K562 (cell line): Measurements from ENCODE around the gene HSPA4. TPM values are rescaled to one million over a fixed set of nuclear protein-coding genes. Genes with fewer than 3 reads are reported as not detected.

Experiments
- ATAC-seq: fragments of 200-7000 bp; cut with Tn5 transposase; 3 replicates; pipeline ENCODE4 v1.9.1; 2020; ENCODE audit warnings: moderate library complexity
- BruUV-seq: library from RNA; stranded (reverse); fragments of 400-500 nt; replicated peaks from 2 replicates; lab custom pipeline; 2021; lab: Mats Ljungman, UMichigan
- CTCF ChIA-PET: fragments of 300-600 bp; formaldehyde crosslinking; extraction: SDS; loops from one replicate; lab custom pipeline; 2021; ENCODE audit warnings: low intra/inter-chr PET ratio; lab: Yijun Ruan, JAX
- POLR2A ChIA-PET: fragments of 300-600, 350-650 bp; sonication (Branson Sonifier 250); formaldehyde crosslinking; extraction: SDS; loops from one replicate; lab custom pipeline; 2021; ENCODE audit warnings: antibody characterized with exemption, inconsistent platforms; lab: Yijun Ruan, JAX
- DNase-seq, 4 experiments: peaks; one replicate each; pipeline versions ENCODE4 v3.0.0 to v3.0.0-alpha.2; 2011 to 2018; ENCODE audit warnings: low spot score in 3 of 4, mixed read lengths in 3 of 4; ENCODE audit errors: extremely low read depth in 1 of 4
- FAIRE-seq: peaks from 2 replicates; lab custom pipeline; 2011; peaks lifted over from hg19 to GRCh38; lab: Jason Lieb, UNC
- H2AFZ ChIP-seq: 2 replicates; pipeline ENCODE4 v1.6.0; 2011; ENCODE audit warnings: low read depth, low read length, control low read depth, inconsistent platforms
- H3K27ac ChIP-seq: fragments of 200-600 bp; 3 replicates; pipeline ENCODE4 v1.8.0; 2011; ENCODE audit warnings: low read depth, mild to moderate bottlenecking, control low read depth, inconsistent platforms, low read length, moderate library complexity, mixed read lengths; ENCODE audit errors: extremely low read depth
- H3K27me3 ChIP-seq, 2 experiments: fragments of 300-600 bp in 1 of 2; 2 replicates in 1 of 2; 3 replicates in 1 of 2; pipeline versions ENCODE4 v1.6.0 to v1.8.0; 2011; ENCODE audit warnings: inconsistent platforms in 2 of 2, low read length in 2 of 2, mild to moderate bottlenecking in 1 of 2, mixed read lengths in 1 of 2, moderate library complexity in 1 of 2; ENCODE audit not compliant: control insufficient read depth in 2 of 2, insufficient read depth in 2 of 2
- H3K36me3 ChIP-seq: fragments of 300-600 bp; 3 replicates; pipeline ENCODE4 v1.8.0; 2011; ENCODE audit warnings: mild to moderate bottlenecking, low read length, inconsistent platforms; ENCODE audit not compliant: control insufficient read depth, insufficient read depth
- H3K4me1 ChIP-seq, 2 experiments: fragments of 200-600 bp in 1 of 2; replicated peaks in 1 of 2; 2 replicates in 1 of 2; 3 replicates in 1 of 2; pipeline versions ENCODE4 v1.5.1 to v1.8.0; 2011; ENCODE audit warnings: inconsistent platforms in 2 of 2, low read length in 2 of 2, mild to moderate bottlenecking in 1 of 2, mixed read lengths in 1 of 2, moderate library complexity in 1 of 2; ENCODE audit not compliant: control insufficient read depth in 2 of 2, insufficient read depth in 2 of 2
- H3K4me2 ChIP-seq: 2 replicates; pipeline ENCODE4 v1.6.1; 2011; ENCODE audit warnings: low read length, control low read depth, inconsistent platforms, mixed read lengths; ENCODE audit not compliant: insufficient read depth
- H3K4me3 ChIP-seq: fragments of 200-600 bp; sonication (generic), shearing (Covaris generic); 2 replicates; pipeline ENCODE4 v1.5.1; 2016; ENCODE audit warnings: control low read depth, inconsistent platforms
- H3K79me2 ChIP-seq: fragments of 200-600 bp; 3 replicates; pipeline ENCODE4 v1.8.0; 2011; ENCODE audit warnings: low read length, inconsistent platforms; ENCODE audit not compliant: control insufficient read depth, insufficient read depth
- H3K9ac ChIP-seq, 2 experiments: 2 replicates each; pipeline versions ENCODE4 v1.6.0 to v1.6.1; 2011; ENCODE audit warnings: low read depth in 2 of 2, low read length in 2 of 2, control low read depth in 1 of 2, inconsistent platforms in 1 of 2, mild to moderate bottlenecking in 1 of 2, mixed read lengths in 1 of 2; ENCODE audit not compliant: insufficient read depth in 1 of 2
- H3K9me1 ChIP-seq: one replicate; pipeline ENCODE4 v1.6.0; 2011; ENCODE audit warnings: inconsistent platforms, mild to moderate bottlenecking, low read length, moderate library complexity; ENCODE audit not compliant: control insufficient read depth, insufficient read depth
- H3K9me3 ChIP-seq: replicated peaks from 2 replicates; pipeline ENCODE4 v1.5.1; 2011; ENCODE audit warnings: low read depth, low read length, inconsistent platforms; ENCODE audit not compliant: control insufficient read depth, insufficient read depth
- H4K20me1 ChIP-seq: replicated peaks from 2 replicates; pipeline ENCODE4 v1.6.1; 2011; ENCODE audit warnings: low read length, inconsistent platforms, mixed read lengths; ENCODE audit not compliant: control insufficient read depth, insufficient read depth
- NFIX ChIP-seq: fragments of 250-450 bp; sonication (Bioruptor Pico); IDR thresholded peaks from 2 replicates; pipeline ENCODE4 v1.4.0; 2020; ENCODE audit warnings: low read depth, mild to moderate bottlenecking, moderate library complexity
- RBM34 ChIP-seq: fragments of 200-400 bp; formaldehyde crosslinking; IDR thresholded peaks from 2 replicates; pipeline ENCODE4 v1.6.1; 2018; ENCODE audit warnings: low read length, borderline replicate concordance; ENCODE audit not compliant: insufficient read depth
- ZNF431 ChIP-seq: sonication (generic); formaldehyde crosslinking; IDR thresholded peaks from 2 replicates; pipeline ENCODE4 v1.8.0; 2022; ENCODE audit warnings: mild to moderate bottlenecking, missing genetic modification reagents
- ZNF449 ChIP-seq: fragments of 250-450 bp; sonication (Bioruptor Pico); IDR thresholded peaks from 2 replicates; pipeline ENCODE4 v1.8.0; 2022; ENCODE audit warnings: moderate library complexity, mild to moderate bottlenecking, inconsistent platforms
- ZNF780A ChIP-seq: fragments of 250-450 bp; sonication (Bioruptor Pico); IDR thresholded peaks from 2 replicates; pipeline ENCODE4 v1.5.0; 2021; ENCODE audit warnings: mild to moderate bottlenecking
- WGBS: fragments of 100-300 bp; shearing (Covaris generic); methylation state at CpG from one replicate; pipeline ENCODE4 v1.1.6; 2016; ENCODE audit warnings: low coverage, mixed read lengths; ENCODE audit not compliant: insufficient coverage; ENCODE audit errors: missing lambda C conversion rate; 5-methylcytosine and 5-hydroxymethylcytosine counted together
- in situ Hi-C: fragments of 300-500 bp; cut with MboI; formaldehyde crosslinking; loops from 4 replicates; pipeline ENCODE4 v1.15.0; 2018; ENCODE audit warnings: inconsistent platforms, mixed read lengths
- intact Hi-C: fragments of 100-400 bp; cut with micrococcal nuclease; formaldehyde crosslinking; loops from 2 replicates; pipeline ENCODE4 v1.14.2; 2022
- polyA plus RNA-seq, 8 experiments: library from polyadenylated mRNA; depleted of rRNA in 4 of 8; stranded (reverse) in 5 of 8; unstranded in 3 of 8; fragments of >200 nt; fragmentation: Nextera tagmentation in 2 of 8; fragmentation: Illumina TruSeq in 1 of 8; extraction: Ambion mirVana in 2 of 8; extraction: Trizol in 1 of 8; gene quantifications; 2 replicates each; pipeline versions ENCODE4 v1.2.1 to v1.2.3, GENCODE V29; 2011 to 2014; ENCODE audit warnings: inconsistent platforms in 1 of 8, missing spikeins in 1 of 8
- total RNA-seq, 7 experiments: library from RNA; depleted of rRNA in 6 of 7; stranded (reverse); fragments of >200 nt in 6 of 7; fragmentation: Illumina TruSeq in 2 of 7; extraction: Trizol in 2 of 7; gene quantifications; 2 replicates each; pipeline versions ENCODE4 v1.2.1 to v1.2.3, GENCODE V29; 2011 to 2021; ENCODE audit warnings: low replicate concordance in 1 of 7
- TF ChIP-seq, protein P1 (sequence below): sonication (generic); formaldehyde crosslinking; IDR thresholded peaks from 2 replicates; pipeline ENCODE4 v1.8.0; 2023; ENCODE audit warnings: mild to moderate bottlenecking, missing genetic modification reagents

The HSPA4 gene
- total and polyA plus RNA-seq, 9 of the 15 experiments (the other 6 are each of a cell fraction or from before 2014, with no cell fraction given) = 90.3 to 286 (median 148) TPM

DNA sequence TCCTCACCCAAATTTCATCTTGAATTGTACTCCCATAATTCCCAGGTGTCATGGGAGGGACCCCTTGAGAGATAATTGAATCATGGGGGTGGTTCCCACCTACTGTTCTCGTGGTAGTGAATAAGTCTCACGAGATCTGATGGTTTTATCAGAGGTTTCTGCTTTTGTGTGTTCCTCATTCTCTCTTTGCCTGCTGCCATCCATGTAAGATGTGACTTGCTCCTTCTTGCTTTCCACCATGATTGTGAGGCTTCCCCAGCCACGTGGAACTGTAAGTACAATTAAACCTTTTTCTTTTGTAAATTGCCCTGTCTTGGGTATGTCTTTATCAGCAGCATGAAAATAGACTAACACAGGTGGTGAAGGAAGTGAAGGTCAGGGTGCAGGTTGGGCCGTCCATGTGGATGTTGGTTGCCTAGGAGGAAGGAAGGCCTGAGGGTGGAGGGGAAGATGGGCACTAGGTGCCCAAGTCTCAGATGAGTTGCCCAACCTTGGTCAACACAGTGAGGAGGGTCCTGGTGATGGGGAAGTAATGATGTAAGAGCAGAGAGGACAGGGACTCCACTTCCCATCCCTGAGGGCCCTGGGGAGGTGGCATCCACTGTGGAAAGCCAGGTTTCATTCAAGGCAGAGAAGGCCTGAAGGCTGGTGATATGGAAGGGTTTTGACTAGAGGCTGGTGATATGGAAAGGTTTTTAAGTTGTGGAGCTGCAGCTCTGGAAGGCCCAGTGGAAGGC, 92.6 kb downstream of the HSPA4 start:
- POLR2A ChIA-PET = no interaction called here
- H3K79me2 ChIP-seq = no peaks in the 10 kb centered on the region
- TF ChIP-seq, protein P1, sequence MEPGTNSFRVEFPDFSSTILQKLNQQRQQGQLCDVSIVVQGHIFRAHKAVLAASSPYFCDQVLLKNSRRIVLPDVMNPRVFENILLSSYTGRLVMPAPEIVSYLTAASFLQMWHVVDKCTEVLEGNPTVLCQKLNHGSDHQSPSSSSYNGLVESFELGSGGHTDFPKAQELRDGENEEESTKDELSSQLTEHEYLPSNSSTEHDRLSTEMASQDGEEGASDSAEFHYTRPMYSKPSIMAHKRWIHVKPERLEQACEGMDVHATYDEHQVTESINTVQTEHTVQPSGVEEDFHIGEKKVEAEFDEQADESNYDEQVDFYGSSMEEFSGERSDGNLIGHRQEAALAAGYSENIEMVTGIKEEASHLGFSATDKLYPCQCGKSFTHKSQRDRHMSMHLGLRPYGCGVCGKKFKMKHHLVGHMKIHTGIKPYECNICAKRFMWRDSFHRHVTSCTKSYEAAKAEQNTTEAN = no peak
- TF ChIP-seq RBM34 (no peak), NFIX (CRISPR knock-in tag) (no peak), ZNF449 (CRISPR knock-in tag) (no peak), ZNF780A (CRISPR knock-in tag) (no peak), ZNF431 (CRISPR knock-in tag) (peak; percentile 95)
- TF ChIP-seq, all 486 proteins: peak for 1
- H3K4me2 ChIP-seq = no peak overlapping the region
- in situ Hi-C loops (no loop called here), intact Hi-C loops (no loop called here)
- H3K9me1 ChIP-seq = no peaks in the 10 kb centered on the region
- H3K27me3 ChIP-seq = peaks cover 10 to 30% of the 10 kb centered on the region in 2 experiments; a peak in 4 of 5 replicates
- H3K9ac ChIP-seq = no peak overlapping the region
- CTCF ChIA-PET = no interaction called here
- no peak overlapping the region for H3K4me3 ChIP-seq
- no peak overlapping the region for H2AFZ ChIP-seq
- no peaks in the 10 kb centered on the region for H3K36me3 ChIP-seq
- H3K4me1 ChIP-seq = no peaks in the 10 kb centered on the region
- FAIRE-seq (no peak), ATAC-seq (no peak), DNase-seq (no peak)
- no peak overlapping the region for H3K27ac ChIP-seq
- no TSS peak for BruUV-seq
- no peaks in the 10 kb centered on the region for H4K20me1 ChIP-seq
- no peaks in the 10 kb centered on the region for H3K9me3 ChIP-seq
- 0% methylated on average over 4 of the region's 4 CpGs for WGBS
